ENCODE measurements around the gene WBP2NL.
"Not testable (repeated sequence)": the region's sequence is repeated elsewhere in the genome, so short reads cannot be mapped to it uniquely, and the experiment has no call there.

WBP2NL gene

DNA sequence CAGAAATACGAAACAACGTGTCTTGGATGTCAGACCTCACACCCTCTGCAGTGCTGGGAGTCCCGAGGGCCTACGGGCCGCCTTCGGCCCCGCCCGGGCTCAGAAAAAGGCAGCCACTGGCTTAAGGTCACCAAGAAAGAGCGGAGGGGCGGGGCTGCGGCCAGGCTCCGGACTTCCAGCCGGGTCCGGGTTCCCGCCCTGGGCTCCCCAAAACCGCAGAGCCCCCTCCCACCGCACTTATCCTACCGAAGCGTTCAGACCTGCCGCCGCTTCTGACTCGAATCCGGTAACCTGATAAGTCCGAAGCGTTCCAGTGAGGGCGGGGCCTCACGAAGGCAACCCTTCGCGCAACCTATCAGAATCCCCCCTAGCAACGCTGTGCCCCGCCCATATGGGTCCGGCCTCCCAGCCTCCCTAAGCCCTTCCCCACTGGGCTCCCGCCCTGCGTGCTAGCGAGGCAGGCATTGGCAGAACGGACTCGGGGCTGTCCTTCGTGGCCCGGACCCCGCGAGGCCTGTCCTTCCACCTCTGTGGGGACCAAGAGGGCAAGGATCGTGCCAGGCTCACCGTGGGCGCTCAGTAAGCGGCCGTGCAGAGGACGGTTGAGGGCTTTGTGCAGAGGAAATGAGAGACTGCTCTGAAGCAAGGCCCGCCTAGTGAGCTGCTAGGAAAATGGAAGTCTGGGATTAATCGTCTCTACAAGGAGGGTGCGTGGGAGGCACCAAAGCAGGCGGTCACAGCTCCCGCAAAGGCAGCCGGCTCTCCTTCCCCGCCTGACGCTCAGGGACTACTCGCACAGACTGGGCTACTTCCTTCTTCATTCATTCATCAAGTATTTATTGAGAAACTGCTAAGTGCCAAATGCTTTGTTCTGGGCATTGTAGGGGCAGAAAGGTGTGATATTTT lies 72.2 kb downstream of the WBP2NL start, which contains the start of gene NAGA:
TSS of gene NAGA (minus strand) at position 296 of the 906 bp plus-strand sequence. CDS start 515 bp downstream, outside the sequence.
- peak; percentile 39 to 96 (median 87) for DNase-seq

DNA sequence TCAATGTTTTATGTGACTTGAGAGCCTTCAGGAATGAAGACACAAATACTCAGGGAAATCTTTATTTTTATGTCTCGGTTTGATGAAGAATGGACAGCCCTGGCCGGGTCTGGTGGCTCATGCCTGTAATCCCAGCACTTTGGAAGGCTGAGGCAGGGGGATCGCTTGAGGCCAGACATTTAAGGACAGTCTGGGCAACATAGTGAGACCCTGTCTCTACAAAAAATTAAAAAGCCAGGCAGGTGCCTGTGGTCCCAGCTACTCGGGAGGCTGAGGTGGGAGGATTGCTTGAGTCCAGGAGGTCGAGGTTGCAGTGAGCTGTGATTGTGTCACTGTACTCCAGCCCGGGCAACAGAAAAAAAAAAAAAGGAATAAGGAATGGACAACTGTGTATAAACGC lies 72.9 kb downstream of the WBP2NL start:
- not testable (repeated sequence) for DNase-seq

DNA sequence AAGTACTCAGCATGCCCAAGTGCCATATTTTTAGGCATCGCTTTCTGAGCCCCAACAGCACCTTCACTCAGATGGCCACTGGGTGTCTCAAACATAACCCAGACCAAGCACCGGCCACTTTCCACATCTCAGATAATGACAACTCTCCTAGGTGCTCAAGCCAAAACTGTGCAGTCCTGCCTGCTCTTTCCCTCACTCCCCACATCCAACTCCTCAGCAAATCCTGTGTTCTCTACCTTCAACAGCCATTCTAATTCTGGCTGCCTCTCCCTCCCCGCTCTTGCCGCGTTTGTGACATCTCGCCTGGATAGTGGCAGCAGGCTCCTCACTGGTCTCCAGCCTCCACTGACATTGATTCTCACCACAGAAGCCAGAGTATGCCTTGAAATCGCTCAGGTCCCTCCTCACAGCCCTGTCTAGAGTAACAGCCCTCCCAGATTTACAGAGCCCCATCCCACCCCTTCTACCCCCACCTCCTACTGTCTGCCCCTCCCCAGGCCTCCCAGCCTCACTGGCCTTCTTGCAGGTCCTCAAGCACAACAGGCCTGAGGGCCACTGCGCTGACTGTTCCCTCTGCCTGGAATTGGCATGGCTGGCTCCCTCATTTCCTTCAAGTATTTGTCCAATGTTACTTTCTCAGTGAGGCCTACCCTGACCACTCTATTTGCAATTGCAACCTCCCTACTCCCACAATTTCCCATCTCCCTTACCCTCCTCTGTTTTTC lies 74.2 kb downstream of the WBP2NL start:
- DNase-seq: no peak

DNA sequence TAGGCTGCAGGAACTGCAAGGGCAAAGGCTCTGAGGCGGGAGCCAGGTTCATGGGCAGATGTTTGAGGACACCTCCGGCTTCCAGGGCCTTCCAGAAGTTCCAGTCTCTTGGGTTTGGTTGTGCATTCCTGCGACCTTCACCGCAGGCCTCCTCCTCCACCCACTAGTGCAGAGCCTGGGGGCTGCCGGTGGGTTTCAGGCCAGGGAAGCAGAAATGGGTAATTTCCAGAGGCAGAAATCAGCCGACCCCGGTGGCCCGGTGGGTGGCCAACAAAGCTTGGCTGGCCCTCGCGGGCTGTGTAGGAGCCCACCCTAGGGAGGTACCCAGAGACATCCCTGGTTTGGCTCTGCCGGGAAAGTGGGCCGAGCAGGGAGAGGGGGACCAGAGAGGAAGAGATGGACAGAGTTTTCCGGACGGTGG lies 75.0 kb downstream of the WBP2NL start:
- DNase-seq: no peak

DNA sequence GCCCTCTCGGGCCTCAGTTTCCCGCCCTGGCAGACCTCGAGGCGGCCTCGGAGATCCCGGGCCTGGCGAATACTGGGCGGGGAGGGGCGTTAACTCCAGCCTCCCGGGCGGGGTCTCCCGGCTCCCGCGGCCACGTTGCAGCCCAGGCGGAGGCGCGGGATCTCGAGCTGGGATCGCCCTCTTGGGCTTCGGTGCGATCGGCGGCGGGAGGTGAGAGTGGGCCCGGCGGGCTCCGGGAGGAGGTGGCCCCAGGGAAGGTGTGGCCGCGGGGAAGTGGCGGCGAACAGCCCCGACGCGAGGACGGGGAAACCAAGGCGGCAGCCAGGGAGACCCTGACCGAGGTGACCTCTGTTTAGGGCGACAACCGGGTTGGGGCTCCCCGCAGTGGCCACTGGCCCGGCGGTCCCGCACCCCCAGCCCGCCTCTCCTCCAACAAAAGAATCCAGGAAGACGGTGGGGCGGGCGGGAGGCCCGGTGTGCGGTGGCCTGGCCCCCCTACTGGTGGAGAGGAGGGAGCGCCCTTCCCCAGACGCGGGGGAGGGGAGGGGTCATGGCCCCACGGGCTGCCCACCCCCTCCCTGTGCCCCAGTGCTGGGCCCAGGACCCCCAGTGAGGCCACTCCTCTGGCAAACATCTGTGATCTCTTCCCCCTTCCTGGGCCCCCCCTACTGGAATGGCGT lies 75.7 kb downstream of the WBP2NL start, which contains the start of gene PHETA2:
TSS of gene PHETA2 (plus strand) at position 117 of the 680 bp plus-strand sequence. CDS start 3,046 bp downstream, outside the sequence.
- DNase-seq: peak in 9 of 51 donors; percentile 6 to 20 (median 13)

DNA sequence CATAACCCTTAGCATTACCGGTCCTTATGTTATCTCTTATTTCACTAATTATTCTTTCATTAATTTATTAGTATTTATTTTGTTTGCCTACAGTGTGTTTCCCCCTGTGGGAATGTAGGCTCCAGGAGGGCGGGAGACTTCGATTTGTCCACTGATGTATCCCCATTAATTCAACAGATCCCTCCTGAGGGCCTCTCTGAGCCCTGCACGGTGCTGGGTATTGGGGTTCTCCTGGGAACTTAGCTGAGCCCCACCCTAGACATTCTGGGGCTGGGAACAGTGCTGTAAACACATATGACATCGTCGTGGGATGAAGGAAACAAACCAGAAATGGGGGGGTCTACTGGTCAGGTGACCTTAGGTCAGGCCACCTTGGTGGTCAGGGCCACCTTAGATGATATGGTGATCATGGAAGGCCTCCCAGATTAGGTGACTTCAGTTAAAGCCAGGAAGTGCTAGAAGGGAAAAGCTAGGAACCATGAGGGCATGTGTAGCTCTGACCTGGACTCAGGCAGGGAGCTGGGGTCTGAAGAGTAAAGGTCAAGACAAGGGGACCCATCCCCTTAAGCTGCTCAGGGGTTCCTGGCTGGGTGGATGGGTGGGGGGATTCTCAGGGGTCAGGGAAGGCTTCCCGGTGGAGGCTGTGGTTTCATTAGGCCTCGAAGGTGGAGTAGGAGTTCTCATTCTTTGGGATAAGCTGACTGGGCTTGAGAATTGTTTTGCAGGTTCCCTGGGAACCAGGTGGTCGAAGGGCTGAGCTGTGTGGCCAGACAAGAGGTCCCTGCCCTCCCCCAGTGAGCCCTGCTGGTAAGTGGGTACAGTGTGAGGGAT lies 76.5 kb downstream of the WBP2NL start:
- DNase-seq: no peak

DNA sequence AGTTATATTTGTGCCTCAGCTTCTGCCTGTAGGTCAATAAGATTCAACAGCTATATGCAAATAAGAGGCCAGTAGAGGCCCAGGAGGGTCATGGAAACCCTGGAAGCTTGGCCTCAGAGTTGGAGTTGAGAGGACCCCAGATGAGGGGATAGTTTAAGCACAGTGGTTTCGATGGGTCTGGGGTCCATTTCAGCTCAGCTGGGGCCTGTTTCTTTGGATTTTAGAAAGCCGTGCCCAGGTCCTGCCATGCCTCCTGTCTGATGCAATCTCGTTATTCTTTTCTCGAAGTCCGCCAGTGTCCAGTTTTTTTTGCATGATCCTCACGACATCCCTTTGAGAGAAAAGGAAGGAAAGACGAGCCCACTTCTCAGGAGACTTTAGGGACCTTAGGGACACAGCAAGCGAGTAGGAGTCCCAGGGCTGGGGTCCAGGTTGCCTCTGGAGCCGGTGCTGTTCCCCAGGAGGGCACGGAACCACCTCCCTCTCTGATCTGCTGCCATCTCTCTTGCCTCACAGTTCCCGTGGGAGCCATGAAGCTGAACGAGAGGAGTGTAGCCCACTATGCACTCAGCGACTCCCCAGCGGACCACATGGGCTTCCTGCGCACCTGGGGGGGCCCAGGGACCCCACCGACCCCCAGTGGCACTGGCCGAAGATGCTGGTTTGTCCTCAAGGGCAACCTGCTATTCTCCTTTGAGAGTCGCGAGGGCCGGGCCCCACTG lies 78.3 kb downstream of the WBP2NL start:
- no peak for DNase-seq

DNA sequence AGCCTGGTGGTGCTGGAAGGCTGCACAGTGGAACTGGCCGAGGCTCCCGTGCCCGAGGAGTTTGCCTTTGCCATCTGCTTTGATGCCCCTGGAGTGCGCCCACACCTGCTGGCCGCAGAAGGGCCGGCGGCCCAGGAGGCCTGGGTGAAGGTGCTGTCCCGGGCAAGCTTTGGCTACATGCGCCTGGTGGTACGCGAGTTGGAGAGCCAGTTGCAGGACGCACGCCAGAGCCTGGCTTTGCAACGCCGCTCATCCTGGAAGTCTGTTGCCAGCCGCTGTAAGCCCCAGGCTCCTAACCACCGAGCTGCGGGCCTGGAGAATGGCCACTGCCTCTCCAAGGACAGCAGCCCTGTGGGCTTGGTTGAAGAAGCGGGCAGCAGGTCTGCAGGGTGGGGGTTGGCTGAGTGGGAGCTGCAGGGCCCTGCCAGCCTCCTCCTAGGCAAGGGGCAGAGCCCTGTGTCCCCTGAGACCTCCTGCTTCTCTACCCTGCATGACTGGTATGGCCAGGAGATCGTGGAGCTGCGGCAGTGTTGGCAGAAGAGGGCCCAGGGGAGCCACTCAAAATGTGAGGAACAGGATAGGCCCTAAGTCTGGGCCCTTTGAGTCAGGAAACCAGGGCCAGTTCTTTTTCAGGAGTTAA lies 79.0 kb downstream of the WBP2NL start:
- DNase-seq: no peak
